Small intestine (tissue), 7 donors: Measurements from ENCODE around the gene TANK. TPM values are rescaled to one million over a fixed set of nuclear protein-coding genes. Genes with fewer than 3 reads are reported as not detected.
A peak's percentile ranks its signal among the peaks of the same experiment; 100 is the strongest.

Experiments
- DNase-seq, 2 donors: peaks; one replicate each; pipeline versions ENCODE4 v3.0.0 to v3.0.0-alpha.2; 2013
- FAIRE-seq: peaks from 2 replicates; lab custom pipeline; 2012; peaks lifted over from hg19 to GRCh38; lab: Jason Lieb, UNC
- H3K27ac ChIP-seq, 3 donors: one replicate each; pipeline ENCODE4 v1.5.1; 2013; ENCODE audit warnings: low read length in 2 of 3, mild to moderate bottlenecking in 2 of 3, control low read depth in 1 of 3, inconsistent platforms in 1 of 3, low read depth in 1 of 3, moderate library complexity in 1 of 3
- H3K27me3 ChIP-seq, 3 donors: one replicate each; pipeline ENCODE4 v1.6.1; 2013; ENCODE audit warnings: low read length in 3 of 3, inconsistent platforms in 1 of 3; ENCODE audit not compliant: control insufficient read depth in 3 of 3, insufficient read depth in 3 of 3
- H3K36me3 ChIP-seq, 3 donors: one replicate each; pipeline ENCODE4 v1.6.1; 2013; ENCODE audit warnings: low read length in 3 of 3, inconsistent platforms in 1 of 3, low read depth in 1 of 3, mild to moderate bottlenecking in 1 of 3, moderate library complexity in 1 of 3; ENCODE audit not compliant: control insufficient read depth in 3 of 3, insufficient read depth in 2 of 3
- H3K4me1 ChIP-seq, 3 donors: one replicate each; pipeline ENCODE4 v1.6.1; 2013; ENCODE audit warnings: low read length in 2 of 3, inconsistent platforms in 1 of 3, low read depth in 1 of 3, mild to moderate bottlenecking in 1 of 3, moderate library complexity in 1 of 3; ENCODE audit not compliant: control insufficient read depth in 3 of 3, insufficient read depth in 2 of 3
- H3K4me3 ChIP-seq, 3 donors: one replicate each; pipeline ENCODE4 v1.5.1; 2013; ENCODE audit warnings: low read length in 3 of 3, control low read depth in 1 of 3, inconsistent platforms in 1 of 3, low read depth in 1 of 3, mild to moderate bottlenecking in 1 of 3, moderate library complexity in 1 of 3
- H3K9me3 ChIP-seq, 2 donors: one replicate each; pipeline ENCODE4 v1.6.1; 2013; ENCODE audit warnings: low read depth in 1 of 2, low read length in 1 of 2; ENCODE audit not compliant: control insufficient read depth in 2 of 2, insufficient read depth in 1 of 2
- WGBS, 3 donors: extraction: QIAGEN DNeasy Blood & Tissue Kit; methylation state at CpG; one replicate each; pipeline ENCODE4 v1.1.7; 2013; 5-methylcytosine and 5-hydroxymethylcytosine counted together
- polyA plus RNA-seq, 4 donors: library from polyadenylated mRNA; stranded (reverse) in 3 of 4; unstranded in 1 of 4; fragments of 200-250 nt in 3 of 4; fragments of 120-200 nt in 1 of 4; gene quantifications; one replicate each; pipeline versions ENCODE4 v1.2.1 to v1.2.3, GENCODE V29; 2013
- donor health status: healthy with polysubstance abuse.
- donor health status: control.
- donor health status: control.
- donor health status: Bipolar disorder and iron deficiency.
- donor health status: healthy.

TANK gene
- polyA plus RNA-seq, 4 donors, result 27.7 to 54.8 (median 37.1) TPM

DNA sequence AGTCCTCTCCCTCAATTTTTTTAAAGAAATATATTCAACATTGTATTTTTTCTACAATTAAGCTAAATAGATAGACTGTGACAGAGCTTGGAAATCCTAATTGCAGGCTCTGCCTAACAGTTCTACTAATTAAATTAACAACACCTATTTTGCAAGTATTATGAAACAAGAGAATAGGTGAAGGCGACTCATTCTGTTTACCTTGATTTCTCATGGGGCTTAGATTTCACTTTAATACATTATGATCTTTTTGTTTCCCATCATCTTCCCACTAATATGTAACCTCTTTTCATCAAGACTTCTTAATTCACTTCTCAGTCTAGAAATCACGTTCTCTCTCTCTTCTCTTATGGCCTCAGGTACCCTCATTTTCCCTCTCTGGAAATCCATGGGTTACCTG, 42.7 kb upstream of the TANK start:
- H3K27me3 ChIP-seq, result no peaks in the 10 kb centered on the region
- H3K4me3 ChIP-seq, result no peak overlapping the region
- 84 to 96% (median 92%) methylated on average over 2 of the region's 2 CpGs for WGBS, 3 donors
- H3K36me3 ChIP-seq, result no peaks in the 10 kb centered on the region
- H3K4me1 ChIP-seq, result no peaks in the 10 kb centered on the region
- DNase-seq (no peak), FAIRE-seq (no peak)
- H3K27ac ChIP-seq, result no peak overlapping the region
- no peaks in the 10 kb centered on the region for H3K9me3 ChIP-seq

DNA sequence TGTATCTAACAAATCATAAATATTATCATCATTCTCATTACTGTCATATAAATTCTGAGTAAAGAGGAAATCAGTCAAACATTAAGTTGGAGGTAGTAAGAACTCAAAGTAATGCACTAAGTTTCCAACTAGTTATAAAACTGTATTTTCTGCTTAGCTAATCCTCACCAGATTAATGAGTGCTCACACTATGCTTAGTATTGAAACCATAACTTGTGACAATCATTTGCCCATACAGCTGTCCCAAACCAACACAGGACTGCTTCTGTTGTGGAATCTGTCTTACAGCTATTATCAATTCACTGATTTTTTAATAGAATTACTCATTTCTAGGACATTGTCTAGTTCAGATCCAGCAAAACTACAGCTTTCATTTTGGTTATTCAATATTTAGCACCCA, 41.5 kb upstream of the TANK start:
- H3K4me3 ChIP-seq, result no peak overlapping the region
- FAIRE-seq, result no peak

DNA sequence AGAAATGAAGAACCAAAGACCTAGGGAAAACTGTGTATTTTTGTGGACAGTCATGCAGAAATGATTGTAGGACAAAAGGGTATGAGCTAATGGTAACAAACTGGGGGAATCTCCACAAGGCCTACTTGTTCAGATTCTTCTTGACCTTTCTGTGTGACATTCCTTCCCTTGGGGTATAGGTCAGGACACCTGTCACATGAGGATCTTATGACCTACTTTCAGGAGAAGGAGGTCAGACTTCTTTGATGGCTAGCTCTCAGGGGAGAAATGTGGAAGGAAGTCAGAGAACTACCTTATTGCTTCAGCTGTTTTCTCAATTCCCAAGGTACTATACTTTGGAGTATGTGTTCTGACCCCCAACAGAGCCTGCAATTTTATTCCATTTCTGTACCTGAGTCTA, 40.7 kb upstream of the TANK start:
- Histone ChIP-seq H3K36me3 (no peaks in the 10 kb centered on the region), H3K4me3 (no peak overlapping the region), H3K27me3 (no peaks in the 10 kb centered on the region), H3K27ac (no peak overlapping the region), H3K9me3 (no peaks in the 10 kb centered on the region), H3K4me1 (peaks cover 0 to 4% (median 0%) of the 10 kb centered on the region in 3 donors)
- FAIRE-seq (no peak), DNase-seq (no peak)

More for the DNA sequence above, 41.5 kb upstream of the TANK start:
- no peak overlapping the region for H3K27ac ChIP-seq
- peaks cover 0 to 4% (median 0%) of the 10 kb centered on the region in 3 donors for H3K4me1 ChIP-seq
- H3K9me3 ChIP-seq, result no peaks in the 10 kb centered on the region
- no peaks in the 10 kb centered on the region for H3K36me3 ChIP-seq
- H3K27me3 ChIP-seq, result no peaks in the 10 kb centered on the region
- no peak for DNase-seq

DNA sequence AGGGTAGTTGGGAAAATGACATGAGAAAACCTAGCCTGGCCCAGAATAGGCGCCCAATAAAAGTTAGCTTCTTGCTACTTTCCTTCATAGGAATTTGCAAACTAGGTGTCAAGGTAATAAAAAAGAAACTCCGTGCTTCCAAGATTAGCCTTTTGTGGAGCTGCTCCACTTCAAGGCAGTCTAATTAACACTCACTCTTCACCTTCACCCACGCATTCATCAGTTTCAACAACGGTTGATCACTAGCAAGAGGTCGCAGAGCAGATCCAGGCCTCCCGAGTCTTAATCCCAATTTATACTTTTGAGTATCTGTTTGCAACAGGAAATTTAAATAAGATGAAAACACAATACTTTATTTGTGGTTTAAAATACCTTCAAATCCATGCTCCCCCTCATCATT, 39.5 kb upstream of the TANK start:
- no peaks in the 10 kb centered on the region for H3K9me3 ChIP-seq
- H3K27me3 ChIP-seq, result no peaks in the 10 kb centered on the region
- DNase-seq (no peak), FAIRE-seq (no peak)
- peaks cover 0 to 4% (median 0%) of the 10 kb centered on the region in 3 donors for H3K4me1 ChIP-seq
- 86 to 92% (median 87%) methylated on average over 6 of the region's 6 CpGs for WGBS, 3 donors
- no peak overlapping the region for H3K27ac ChIP-seq
- H3K4me3 ChIP-seq, result no peak overlapping the region
- no peaks in the 10 kb centered on the region for H3K36me3 ChIP-seq

DNA sequence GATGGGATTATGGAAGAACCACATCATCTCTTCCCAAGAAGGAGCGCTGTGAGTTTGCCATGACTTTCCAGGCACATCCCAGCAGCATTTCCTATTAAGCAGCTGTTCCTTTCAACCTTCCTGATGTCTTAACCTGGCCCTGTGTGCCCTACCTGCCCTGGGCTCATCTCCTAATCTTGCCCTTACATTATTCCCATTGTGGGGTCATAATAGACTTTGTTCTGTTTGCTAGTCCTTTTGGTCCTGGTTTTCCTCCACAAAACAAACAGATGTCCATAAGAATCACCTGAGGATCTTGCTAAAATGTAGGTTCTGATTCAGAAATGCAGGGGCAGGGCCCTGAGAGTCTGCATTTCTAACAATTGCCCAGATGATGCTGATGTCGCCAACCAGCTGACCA, 38.6 kb upstream of the TANK start:
- Histone ChIP-seq H3K4me1 (peaks cover 0 to 4% (median 0%) of the 10 kb centered on the region in 3 donors), H3K27me3 (no peaks in the 10 kb centered on the region), H3K4me3 (no peak overlapping the region), H3K9me3 (no peaks in the 10 kb centered on the region), H3K27ac (no peak overlapping the region), H3K36me3 (no peaks in the 10 kb centered on the region)
- DNase-seq (no peak), FAIRE-seq (no peak)
- 75 to 96% (median 89%) methylated on average over 2 of the region's 2 CpGs for WGBS, 3 donors

DNA sequence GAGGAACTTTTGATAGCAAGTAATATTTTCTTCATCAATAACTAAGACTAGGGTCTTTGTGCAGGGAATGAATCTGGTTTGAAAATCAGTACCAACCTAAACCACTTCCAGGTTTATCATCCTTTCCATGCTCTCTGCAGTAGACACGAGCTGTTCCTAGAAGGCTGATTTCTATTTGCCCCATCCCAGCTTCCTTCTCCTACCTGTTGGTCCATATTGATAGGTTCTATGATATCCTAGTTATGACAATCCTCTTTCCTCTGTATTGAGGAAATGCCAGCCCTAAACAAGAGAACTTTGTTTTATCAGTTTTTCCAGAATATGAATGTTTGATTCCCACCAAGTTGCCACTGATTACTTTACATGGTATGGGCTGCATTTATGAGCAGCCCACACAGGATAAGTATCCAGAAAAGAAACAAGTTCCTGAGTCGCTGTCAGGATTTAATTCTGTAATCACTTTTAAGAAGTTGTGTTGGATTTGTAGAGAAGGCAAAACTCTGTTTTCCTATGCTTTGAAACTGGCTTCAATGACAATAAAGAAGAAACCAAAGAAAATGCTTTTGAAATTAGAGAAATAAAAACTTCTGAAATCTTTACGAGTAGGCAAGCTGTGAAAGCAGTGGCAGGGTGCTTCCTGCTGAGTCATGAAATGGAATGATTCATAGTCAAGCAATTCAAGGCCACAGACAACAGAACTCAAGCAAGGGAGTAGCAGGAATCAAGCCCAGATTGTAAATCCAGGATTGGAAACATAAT, 37.3 kb upstream of the TANK start:
- Histone ChIP-seq H3K4me1 (peaks cover 0 to 4% (median 0%) of the 10 kb centered on the region in 3 donors), H3K36me3 (no peaks in the 10 kb centered on the region), H3K27me3 (no peaks in the 10 kb centered on the region), H3K27ac (peak overlapping the region in 1 of 3 donors; percentile 69), H3K4me3 (no peak overlapping the region), H3K9me3 (no peaks in the 10 kb centered on the region)
- 42 to 47% (median 43%) methylated on average over 3 of the region's 3 CpGs for WGBS, 3 donors
- FAIRE-seq (no peak), DNase-seq (peak; percentile 62 to 73)

DNA sequence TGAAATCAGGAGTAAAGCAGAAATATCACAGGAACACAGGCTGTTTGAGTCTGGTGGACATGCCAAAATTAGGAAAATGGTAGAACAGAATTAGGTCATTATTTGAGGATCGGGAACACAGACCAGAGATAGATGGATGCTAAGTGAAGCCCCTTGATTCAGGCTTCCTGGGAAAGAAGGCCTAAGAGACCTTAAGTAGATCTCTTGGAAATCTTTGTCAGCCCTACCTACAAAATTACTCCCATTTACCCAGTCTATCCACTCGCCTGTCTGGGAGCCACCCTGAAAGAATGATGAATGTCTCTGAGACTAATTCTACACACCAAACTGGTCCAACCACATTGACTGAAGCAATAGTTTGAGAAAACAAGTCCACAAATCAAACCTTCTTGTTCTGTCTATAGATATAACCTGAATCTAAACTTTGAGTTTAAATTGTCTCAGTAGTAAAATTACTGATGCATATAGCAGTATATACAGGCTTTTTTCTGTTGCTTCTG, 36.6 kb upstream of the TANK start:
- Histone ChIP-seq H3K27ac (peak overlapping the region in 1 of 3 donors; percentile 69), H3K27me3 (no peaks in the 10 kb centered on the region), H3K4me1 (peaks cover 0 to 4% (median 0%) of the 10 kb centered on the region in 3 donors), H3K9me3 (no peaks in the 10 kb centered on the region), H3K4me3 (no peak overlapping the region), H3K36me3 (no peaks in the 10 kb centered on the region)
- WGBS, 3 donors, result 75 to 85% (median 79%) methylated on average over 2 of the region's 2 CpGs
- DNase-seq (peak in 1 of 2 donors; percentile 36), FAIRE-seq (no peak)

DNA sequence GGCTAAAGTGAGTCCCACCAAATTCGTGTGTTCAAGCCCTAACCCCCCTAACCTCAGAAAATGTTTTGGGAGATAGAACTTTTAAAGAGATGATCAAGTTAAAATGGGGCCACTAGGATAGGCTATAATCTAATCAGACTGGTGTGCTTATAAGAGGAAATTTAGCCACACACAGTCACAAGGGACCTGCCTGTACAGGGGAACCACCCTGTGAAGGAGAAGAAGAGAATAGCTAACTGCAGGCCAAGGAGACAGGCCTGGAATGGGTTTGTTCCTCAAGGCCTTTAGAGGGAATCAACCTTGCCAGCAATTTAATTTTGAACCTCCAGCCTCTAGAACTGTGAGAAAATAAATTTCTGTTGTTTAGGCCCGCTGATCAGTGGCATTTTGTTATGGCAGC, 36.0 kb upstream of the TANK start:
- no peak for DNase-seq
- no peaks in the 10 kb centered on the region for H3K36me3 ChIP-seq
- WGBS, 3 donors, result 85 to 92% (median 87%) methylated on average over 2 of the region's 2 CpGs
- FAIRE-seq, result no peak
- no peak overlapping the region for H3K27ac ChIP-seq
- no peaks in the 10 kb centered on the region for H3K27me3 ChIP-seq
- no peaks in the 10 kb centered on the region for H3K9me3 ChIP-seq
- no peak overlapping the region for H3K4me3 ChIP-seq
- H3K4me1 ChIP-seq, result peaks cover 0 to 4% (median 0%) of the 10 kb centered on the region in 3 donors
